Effector memory CD8-positive, alpha-beta T cell (primary cell): ENCODE measurements around the gene SSR1.

Experiments used
- ATAC-seq: fragments of 150-1000 bp; cut with Tn5 transposase; replicated peaks from 2 replicates; pipeline ENCODE4 v1.10.0; 2021; ENCODE audit warnings: mild to moderate bottlenecking, moderate library complexity
- DNase-seq, 3 experiments: peaks; one replicate each; pipeline ENCODE4 v3.0.0; 2021
- H3K27ac Mint-ChIP-seq, 2 donors: one replicate each; pipeline ENCODE4 v1.8.0; 2022; ENCODE audit warnings: mild to moderate bottlenecking in 2 of 2, mixed read lengths in 2 of 2, moderate library complexity in 2 of 2
- H3K27me3 Mint-ChIP-seq, 2 donors: one replicate each; pipeline ENCODE4 v1.8.0; 2022; ENCODE audit warnings: mixed read lengths in 2 of 2
- H3K36me3 Mint-ChIP-seq: one replicate; pipeline ENCODE4 v1.8.0; 2022; ENCODE audit warnings: mild to moderate bottlenecking, moderate library complexity, mixed read lengths; ENCODE audit not compliant: insufficient read depth
- H3K4me1 Mint-ChIP-seq, 2 donors: one replicate each; pipeline ENCODE4 v1.8.0; 2022; ENCODE audit warnings: low read depth in 2 of 2, mixed read lengths in 2 of 2
- H3K4me3 Mint-ChIP-seq, 2 donors: one replicate each; pipeline ENCODE4 v1.8.0; 2022; ENCODE audit warnings: mild to moderate bottlenecking in 2 of 2, mixed read lengths in 2 of 2, moderate library complexity in 2 of 2
- H3K9me3 Mint-ChIP-seq, 2 donors: one replicate each; pipeline ENCODE4 v1.8.0; 2022; ENCODE audit warnings: mixed read lengths in 2 of 2

SSR1 gene

GRCh38 chr6:7313505-7314165 is 636 bp upstream of the SSR1 start:
- Mint-ChIP-seq H3K4me1 (peaks cover 20 to 32% of the 10 kb centered on the region in 2 donors), H3K4me3 (peak overlapping the region; percentile 93 to 99), H3K36me3 (peaks cover 32% of the 10 kb centered on the region), H3K27ac (peak overlapping the region; percentile 94 to 96), H3K9me3 (no peaks in the 10 kb centered on the region), H3K27me3 (no peaks in the 10 kb centered on the region)
- no peak for ATAC-seq
- DNase-seq = no peak

GRCh38 chr6:7311917-7312615 is 933 bp downstream of the SSR1 start:
- Mint-ChIP-seq H3K4me3 (peak overlapping the region; percentile 93 to 99), H3K9me3 (no peaks in the 10 kb centered on the region), H3K27me3 (no peaks in the 10 kb centered on the region), H3K4me1 (peaks cover 28 to 46% of the 10 kb centered on the region in 2 donors), H3K36me3 (peaks cover 48% of the 10 kb centered on the region), H3K27ac (peak overlapping the region; percentile 94 to 96)
- DNase-seq = peak in 1 of 3 experiments; percentile 8
- no peak for ATAC-seq

- Mint-ChIP-seq H3K27ac (peak overlapping the region in 1 of 2 donors; percentile 39), H3K27me3 (no peaks in the 10 kb centered on the region), H3K9me3 (no peaks in the 10 kb centered on the region), H3K36me3 (peaks cover 57% of the 10 kb centered on the region), H3K4me1 (peaks cover 28 to 48% of the 10 kb centered on the region in 2 donors), H3K4me3 (peak overlapping the region; percentile 49 to 93)
- DNase-seq (no peak), ATAC-seq (no peak)
These were observed 1.8 kb downstream of the SSR1 start for GRCh38 chr6:7311176-7311575.

GRCh38 chr6:7309050-7309449 is 3.9 kb downstream of the SSR1 start:
- Mint-ChIP-seq H3K27ac (peak overlapping the region; percentile 81 to 86), H3K36me3 (peaks cover 73% of the 10 kb centered on the region), H3K4me1 (peaks cover 35 to 63% of the 10 kb centered on the region in 2 donors), H3K27me3 (no peaks in the 10 kb centered on the region), H3K9me3 (no peaks in the 10 kb centered on the region), H3K4me3 (peak overlapping the region in 1 of 2 donors; percentile 32)
- DNase-seq (no peak), ATAC-seq (no peak)

GRCh38 chr6:7307533-7307932 is 5.5 kb downstream of the SSR1 start:
- H3K4me3 Mint-ChIP-seq = peak overlapping the region in 1 of 2 donors; percentile 32
- DNase-seq = no peak
- no peak for ATAC-seq
- H3K27me3 Mint-ChIP-seq = no peaks in the 10 kb centered on the region
- H3K36me3 Mint-ChIP-seq = peaks cover 82% of the 10 kb centered on the region
- peaks cover 30 to 59% of the 10 kb centered on the region in 2 donors for H3K4me1 Mint-ChIP-seq
- H3K27ac Mint-ChIP-seq = peak overlapping the region in 1 of 2 donors; percentile 86
- H3K9me3 Mint-ChIP-seq = no peaks in the 10 kb centered on the region

GRCh38 chr6:7304821-7305220 is 8.2 kb downstream of the SSR1 start:
- no peaks in the 10 kb centered on the region for H3K9me3 Mint-ChIP-seq
- H3K4me3 Mint-ChIP-seq = no peak overlapping the region
- H3K4me1 Mint-ChIP-seq = peaks cover 25 to 54% of the 10 kb centered on the region in 2 donors

GRCh38 chr6:7301702-7302101 is 11.3 kb downstream of the SSR1 start:
- H3K27ac Mint-ChIP-seq = no peak overlapping the region
- no peaks in the 10 kb centered on the region for H3K9me3 Mint-ChIP-seq
- peaks cover 97% of the 10 kb centered on the region for H3K36me3 Mint-ChIP-seq
- H3K4me1 Mint-ChIP-seq = peaks cover 14 to 30% of the 10 kb centered on the region in 2 donors
- H3K27me3 Mint-ChIP-seq = no peaks in the 10 kb centered on the region
- ATAC-seq (no peak), DNase-seq (no peak)
- H3K4me3 Mint-ChIP-seq = no peak overlapping the region

More at GRCh38 chr6:7304821-7305220, 8.2 kb downstream of the SSR1 start:
- DNase-seq (no peak), ATAC-seq (no peak)
- H3K27ac Mint-ChIP-seq = peak overlapping the region; percentile 36 to 50
- H3K36me3 Mint-ChIP-seq = peaks cover 97% of the 10 kb centered on the region
- H3K27me3 Mint-ChIP-seq = no peaks in the 10 kb centered on the region

- Mint-ChIP-seq H3K9me3 (no peaks in the 10 kb centered on the region), H3K4me3 (no peak overlapping the region), H3K27me3 (no peaks in the 10 kb centered on the region), H3K27ac (no peak overlapping the region), H3K4me1 (peaks cover 16 to 29% of the 10 kb centered on the region in 2 donors), H3K36me3 (peaks cover 98% of the 10 kb centered on the region)
- no peak for ATAC-seq
- no peak for DNase-seq
These were observed 12.1 kb downstream of the SSR1 start for GRCh38 chr6:7300926-7301325.

GRCh38 chr6:7298113-7298512 is 14.9 kb downstream of the SSR1 start:
- Mint-ChIP-seq H3K9me3 (no peaks in the 10 kb centered on the region), H3K4me3 (no peak overlapping the region), H3K4me1 (peaks cover 7 to 13% of the 10 kb centered on the region in 2 donors), H3K36me3 (peaks cover 98% of the 10 kb centered on the region), H3K27me3 (no peaks in the 10 kb centered on the region), H3K27ac (peak overlapping the region in 1 of 2 donors; percentile 20)
- DNase-seq (no peak), ATAC-seq (no peak)

GRCh38 chr6:7296602-7297001 is 16.4 kb downstream of the SSR1 start:
- Mint-ChIP-seq H3K9me3 (no peaks in the 10 kb centered on the region), H3K4me3 (no peak overlapping the region), H3K27ac (peak overlapping the region; percentile 32 to 92), H3K4me1 (peaks cover 9 to 10% of the 10 kb centered on the region in 2 donors), H3K36me3 (peaks cover 97% of the 10 kb centered on the region), H3K27me3 (no peaks in the 10 kb centered on the region)
- ATAC-seq = no peak
- no peak for DNase-seq

GRCh38 chr6:7295916-7296315 is 17.1 kb downstream of the SSR1 start:
- peaks cover 5 to 7% of the 10 kb centered on the region in 2 donors for H3K4me1 Mint-ChIP-seq
- H3K4me3 Mint-ChIP-seq = no peak overlapping the region
- no peaks in the 10 kb centered on the region for H3K27me3 Mint-ChIP-seq
- DNase-seq (no peak), ATAC-seq (no peak)
- peaks cover 97% of the 10 kb centered on the region for H3K36me3 Mint-ChIP-seq
- H3K9me3 Mint-ChIP-seq = no peaks in the 10 kb centered on the region
- peak overlapping the region; percentile 32 to 92 for H3K27ac Mint-ChIP-seq

GRCh38 chr6:7292596-7293255 is 20.3 kb downstream of the SSR1 start:
- ATAC-seq = no peak
- Mint-ChIP-seq H3K27me3 (no peaks in the 10 kb centered on the region), H3K4me3 (no peak overlapping the region), H3K36me3 (peaks cover 97% of the 10 kb centered on the region), H3K9me3 (no peaks in the 10 kb centered on the region), H3K4me1 (peaks cover 4% of the 10 kb centered on the region in 2 donors), H3K27ac (peak overlapping the region in 1 of 2 donors; percentile 47)
- no peak for DNase-seq

- H3K27ac Mint-ChIP-seq = peak overlapping the region in 1 of 2 donors; percentile 35
These were observed 22.9 kb downstream of the SSR1 start for GRCh38 chr6:7290079-7290478.

More at GRCh38 chr6:7290079-7290478, 22.9 kb downstream of the SSR1 start:
- peaks cover 2 to 4% of the 10 kb centered on the region in 2 donors for H3K4me1 Mint-ChIP-seq
- ATAC-seq = no peak
- peaks cover 89% of the 10 kb centered on the region for H3K36me3 Mint-ChIP-seq
- H3K9me3 Mint-ChIP-seq = no peaks in the 10 kb centered on the region
- H3K27me3 Mint-ChIP-seq = no peaks in the 10 kb centered on the region
- no peak for DNase-seq
- no peak overlapping the region for H3K4me3 Mint-ChIP-seq
